ENCODE data around the gene SSU72. TPM values are rescaled to one million over a fixed set of nuclear protein-coding genes. Genes with fewer than 3 reads are reported as not detected.

SSU72 gene
- polyA plus RNA-seq, 1 experiment, result 113 TPM

DNA sequence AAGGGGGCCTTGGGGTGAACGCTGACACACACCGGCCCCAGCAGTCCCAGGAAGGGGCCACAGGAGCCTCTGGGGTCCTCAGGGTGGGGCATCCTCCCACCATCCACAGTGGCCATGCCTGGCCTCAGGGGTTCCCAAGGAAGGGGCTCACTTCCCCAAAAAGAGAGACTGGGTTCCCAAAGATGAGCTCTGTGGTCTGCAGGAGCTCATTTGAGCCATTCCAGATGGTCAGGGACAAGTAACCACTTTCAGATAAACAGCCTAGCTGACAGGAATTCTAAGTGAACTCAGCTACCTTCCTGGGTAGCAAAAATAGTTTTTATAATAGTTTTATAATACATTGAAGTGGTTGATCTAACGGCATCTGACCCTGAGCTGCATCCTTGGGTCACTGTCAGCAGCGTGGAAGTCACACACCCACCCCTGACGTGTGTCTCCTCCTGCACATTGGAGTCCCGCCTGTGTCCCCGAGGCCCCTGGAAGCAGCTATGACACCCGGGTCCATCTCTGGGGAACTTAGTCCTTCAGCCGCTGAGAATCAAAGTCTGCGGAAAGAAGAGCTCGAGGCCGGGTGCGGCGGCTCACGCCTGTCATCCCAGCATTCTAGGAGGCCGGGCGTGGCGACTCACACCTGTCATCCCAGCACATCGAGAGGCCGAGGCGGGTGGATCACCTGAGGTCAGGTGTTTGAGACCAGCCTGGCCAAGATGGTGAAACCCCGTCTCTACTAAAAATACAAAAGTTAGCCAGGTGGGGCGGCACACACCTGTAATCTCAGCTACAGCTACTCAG lies 28.5 kb downstream of the SSU72 start:
- DNase-seq (ENCODE audit: low read depth, low spot score), result no peak
- CTCF ChIA-PET, result no interaction called here

GRCh38 chr1:1544544-1544943 lies 30.1 kb downstream of the SSU72 start:
- TF ChIP-seq, protein P1, sequence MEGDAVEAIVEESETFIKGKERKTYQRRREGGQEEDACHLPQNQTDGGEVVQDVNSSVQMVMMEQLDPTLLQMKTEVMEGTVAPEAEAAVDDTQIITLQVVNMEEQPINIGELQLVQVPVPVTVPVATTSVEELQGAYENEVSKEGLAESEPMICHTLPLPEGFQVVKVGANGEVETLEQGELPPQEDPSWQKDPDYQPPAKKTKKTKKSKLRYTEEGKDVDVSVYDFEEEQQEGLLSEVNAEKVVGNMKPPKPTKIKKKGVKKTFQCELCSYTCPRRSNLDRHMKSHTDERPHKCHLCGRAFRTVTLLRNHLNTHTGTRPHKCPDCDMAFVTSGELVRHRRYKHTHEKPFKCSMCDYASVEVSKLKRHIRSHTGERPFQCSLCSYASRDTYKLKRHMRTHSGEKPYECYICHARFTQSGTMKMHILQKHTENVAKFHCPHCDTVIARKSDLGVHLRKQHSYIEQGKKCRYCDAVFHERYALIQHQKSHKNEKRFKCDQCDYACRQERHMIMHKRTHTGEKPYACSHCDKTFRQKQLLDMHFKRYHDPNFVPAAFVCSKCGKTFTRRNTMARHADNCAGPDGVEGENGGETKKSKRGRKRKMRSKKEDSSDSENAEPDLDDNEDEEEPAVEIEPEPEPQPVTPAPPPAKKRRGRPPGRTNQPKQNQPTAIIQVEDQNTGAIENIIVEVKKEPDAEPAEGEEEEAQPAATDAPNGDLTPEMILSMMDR (IDR thresholded peaks at IDR 0.05; ENCODE audit: low read depth, low read length), result no peak
- DNase-seq (ENCODE audit: low read depth, low spot score), result no peak
- no peaks in the 10 kb centered on the region; the same call in 1 of the 2 replicates for H3K9me3 ChIP-seq (ENCODE audit: control insufficient read depth, insufficient read depth, low read length)
- H3K27me3 ChIP-seq (ENCODE audit: control insufficient read depth, insufficient read depth, low read length), result no peaks in the 10 kb centered on the region
- ChIA-PET POLR2A (no interaction called here), CTCF (no interaction called here)
- H3K4me3 ChIP-seq (ENCODE audit: low read depth, low read length), result no peak overlapping the region
- H3K27ac ChIP-seq (ENCODE audit: low read depth, low read length), result no peak overlapping the region

More for the DNA sequence above, 28.5 kb downstream of the SSU72 start:
- POLR2A ChIA-PET, result no interaction called here
- Histone ChIP-seq H3K27ac (ENCODE audit: low read depth, low read length) (peak overlapping the region; percentile 47), H3K4me3 (ENCODE audit: low read depth, low read length) (no peak overlapping the region), H3K27me3 (ENCODE audit: control insufficient read depth, insufficient read depth, low read length) (no peaks in the 10 kb centered on the region), H3K9me3 (ENCODE audit: control insufficient read depth, insufficient read depth, low read length) (no peaks in the 10 kb centered on the region; the same call in 1 of the 2 replicates)
- TF ChIP-seq, protein P1 (IDR thresholded peaks at IDR 0.05; ENCODE audit: low read depth, low read length), result no peak

- Histone ChIP-seq H3K9me3 (ENCODE audit: control insufficient read depth, insufficient read depth, low read length) (no peaks in the 10 kb centered on the region; the same call in 1 of the 2 replicates), H3K27me3 (ENCODE audit: control insufficient read depth, insufficient read depth, low read length) (no peaks in the 10 kb centered on the region), H3K4me3 (ENCODE audit: low read depth, low read length) (no peak overlapping the region), H3K27ac (ENCODE audit: low read depth, low read length) (no peak overlapping the region)
- ChIA-PET CTCF (no interaction called here), POLR2A (no interaction called here)
- no peak for DNase-seq (ENCODE audit: low read depth, low spot score)
- TF ChIP-seq, protein P1 (IDR thresholded peaks at IDR 0.05; ENCODE audit: low read depth, low read length), result no peak
Measured at GRCh38 chr1:1543706-1544099, 31.0 kb downstream of the SSU72 start.

DNA sequence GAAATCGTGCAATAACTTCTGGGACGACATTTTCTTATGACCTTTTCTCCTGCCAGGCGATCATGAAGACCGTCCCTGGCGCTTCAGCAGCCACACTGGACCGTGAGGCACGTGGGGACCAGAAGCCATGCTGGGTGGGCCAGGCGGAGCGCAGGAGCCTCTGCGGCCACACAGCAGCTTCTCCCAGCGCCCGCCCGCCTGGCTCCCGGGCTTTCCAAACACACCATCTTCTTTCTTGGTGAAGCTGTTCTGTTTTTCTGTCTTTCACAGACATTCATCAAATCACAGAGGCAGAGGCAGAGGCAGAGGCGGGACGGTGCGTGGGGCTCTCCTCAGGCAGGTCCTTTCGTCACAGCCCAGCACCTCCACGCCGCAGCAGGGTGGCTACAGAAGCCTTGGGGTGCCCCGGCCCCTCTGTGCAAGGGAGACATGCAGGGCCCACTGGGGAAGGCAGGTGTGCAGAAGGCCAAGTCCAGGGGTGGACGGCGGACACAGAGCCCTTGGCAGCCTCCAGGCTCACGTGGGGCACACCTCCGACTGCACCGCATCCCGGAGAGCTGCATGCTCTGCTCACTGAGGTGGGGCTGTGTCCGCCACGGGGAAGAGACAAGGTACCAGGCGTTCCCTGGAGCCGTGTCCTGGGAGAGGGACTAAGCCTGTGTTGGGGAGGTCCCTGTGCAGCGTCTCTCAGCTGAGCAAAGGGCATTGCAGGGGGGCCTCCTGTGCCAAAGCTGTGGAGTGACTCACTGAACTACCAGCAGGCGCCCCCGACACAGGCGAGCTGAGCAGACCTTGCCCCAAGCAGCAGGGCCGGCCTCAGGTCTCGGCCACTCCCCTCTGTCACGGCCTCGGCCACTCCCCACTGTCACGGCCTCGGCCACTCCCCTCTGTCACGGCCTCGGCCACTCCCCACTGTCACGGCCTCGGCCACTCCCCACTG lies 31.6 kb downstream of the SSU72 start:
- no peak for DNase-seq (ENCODE audit: low read depth, low spot score)
- Histone ChIP-seq H3K9me3 (ENCODE audit: control insufficient read depth, insufficient read depth, low read length) (no peaks in the 10 kb centered on the region; the same call in 1 of the 2 replicates), H3K27me3 (ENCODE audit: control insufficient read depth, insufficient read depth, low read length) (no peaks in the 10 kb centered on the region), H3K27ac (ENCODE audit: low read depth, low read length) (no peak overlapping the region), H3K4me3 (ENCODE audit: low read depth, low read length) (no peak overlapping the region)
- TF ChIP-seq, protein P1 (IDR thresholded peaks at IDR 0.05; ENCODE audit: low read depth, low read length), result no peak
- POLR2A ChIA-PET, result no interaction called here
- CTCF ChIA-PET, result no interaction called here

All from AG04450 (cell line).